ENCODE measurements around the gene BPGM.

DNA sequence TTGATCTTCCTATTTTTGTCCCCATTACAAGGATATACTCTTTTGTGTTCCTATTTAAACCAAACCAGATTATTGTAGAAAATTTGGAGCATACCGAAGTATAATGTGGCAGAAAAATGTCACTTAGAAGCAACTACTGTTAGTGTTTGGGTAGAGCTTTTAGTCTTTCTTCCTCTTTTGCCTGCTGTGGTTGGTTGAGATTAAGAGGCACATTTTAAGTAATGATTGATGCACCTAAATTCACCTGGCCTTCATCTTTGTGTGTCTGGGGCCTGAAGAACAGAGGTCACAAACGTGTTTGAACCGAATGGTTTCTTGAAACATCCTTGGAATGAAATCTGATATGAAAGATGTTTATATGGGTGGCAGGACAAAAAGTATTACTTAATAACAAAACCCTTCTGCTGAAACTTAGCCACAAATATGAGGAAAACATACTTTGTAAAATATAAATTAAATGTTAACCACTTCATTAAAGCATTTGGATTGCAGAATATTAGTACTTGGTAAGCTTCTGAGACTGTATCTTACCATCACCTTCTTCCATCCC, 2.6 kb downstream of the BPGM start:
- TF ChIP-seq, protein P1, sequence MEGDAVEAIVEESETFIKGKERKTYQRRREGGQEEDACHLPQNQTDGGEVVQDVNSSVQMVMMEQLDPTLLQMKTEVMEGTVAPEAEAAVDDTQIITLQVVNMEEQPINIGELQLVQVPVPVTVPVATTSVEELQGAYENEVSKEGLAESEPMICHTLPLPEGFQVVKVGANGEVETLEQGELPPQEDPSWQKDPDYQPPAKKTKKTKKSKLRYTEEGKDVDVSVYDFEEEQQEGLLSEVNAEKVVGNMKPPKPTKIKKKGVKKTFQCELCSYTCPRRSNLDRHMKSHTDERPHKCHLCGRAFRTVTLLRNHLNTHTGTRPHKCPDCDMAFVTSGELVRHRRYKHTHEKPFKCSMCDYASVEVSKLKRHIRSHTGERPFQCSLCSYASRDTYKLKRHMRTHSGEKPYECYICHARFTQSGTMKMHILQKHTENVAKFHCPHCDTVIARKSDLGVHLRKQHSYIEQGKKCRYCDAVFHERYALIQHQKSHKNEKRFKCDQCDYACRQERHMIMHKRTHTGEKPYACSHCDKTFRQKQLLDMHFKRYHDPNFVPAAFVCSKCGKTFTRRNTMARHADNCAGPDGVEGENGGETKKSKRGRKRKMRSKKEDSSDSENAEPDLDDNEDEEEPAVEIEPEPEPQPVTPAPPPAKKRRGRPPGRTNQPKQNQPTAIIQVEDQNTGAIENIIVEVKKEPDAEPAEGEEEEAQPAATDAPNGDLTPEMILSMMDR (IDR thresholded peaks at IDR 0.05; ENCODE audit: low read length) = no peak
- no peak for TF ChIP-seq EZH2 (IDR thresholded peaks at IDR 0.05; ENCODE audit: borderline replicate concordance, low read length)
